ENCODE results near the gene TCEAL7.
A peak's percentile ranks its signal among the peaks of the same experiment; 100 is the strongest.

Gene TCEAL7

DNA sequence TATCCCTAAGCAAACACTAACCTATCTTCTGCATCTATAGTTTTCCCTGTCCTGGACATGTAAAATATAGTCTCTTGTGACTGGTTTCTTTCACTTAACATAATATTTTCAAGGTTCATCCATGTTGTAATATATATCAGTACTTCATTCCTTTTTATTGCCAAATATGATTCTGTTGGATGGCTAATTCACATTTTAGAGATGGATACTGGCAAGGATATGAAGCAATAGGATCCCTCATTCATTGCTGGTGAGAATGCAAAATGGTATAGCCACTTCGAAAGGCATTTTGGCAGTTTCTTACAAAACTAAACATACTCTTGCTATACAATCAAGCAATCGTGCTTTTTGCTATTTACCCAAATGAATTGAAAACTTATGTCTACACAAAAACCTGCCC is 33.0 kb downstream of the TCEAL7 start:
- no peak for DNase-seq (ENCODE audit: low read depth in 1 of 2, low spot score in 1 of 2)

DNA sequence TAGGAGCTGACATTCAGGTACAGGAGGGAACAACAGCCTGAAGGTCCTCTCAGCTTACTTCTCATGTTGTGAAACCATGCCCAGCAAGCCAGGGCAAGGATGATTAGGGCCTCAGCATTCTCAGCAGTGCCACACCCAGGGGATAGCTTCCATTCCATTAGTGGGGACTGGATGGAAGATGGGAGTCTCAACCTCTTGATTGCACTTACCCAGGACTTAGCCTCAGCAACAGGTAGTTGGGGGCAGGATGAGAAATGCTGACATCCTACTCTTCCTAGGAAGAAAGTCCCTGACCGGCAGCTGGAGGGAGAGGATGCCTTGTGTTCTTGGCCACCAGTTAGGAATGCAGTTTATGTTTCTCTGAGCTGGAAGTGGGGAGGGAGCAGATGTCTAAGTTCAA is 37.5 kb downstream of the TCEAL7 start:
- DNase-seq (ENCODE audit: low read depth in 1 of 2, low spot score in 1 of 2) = no peak

DNA sequence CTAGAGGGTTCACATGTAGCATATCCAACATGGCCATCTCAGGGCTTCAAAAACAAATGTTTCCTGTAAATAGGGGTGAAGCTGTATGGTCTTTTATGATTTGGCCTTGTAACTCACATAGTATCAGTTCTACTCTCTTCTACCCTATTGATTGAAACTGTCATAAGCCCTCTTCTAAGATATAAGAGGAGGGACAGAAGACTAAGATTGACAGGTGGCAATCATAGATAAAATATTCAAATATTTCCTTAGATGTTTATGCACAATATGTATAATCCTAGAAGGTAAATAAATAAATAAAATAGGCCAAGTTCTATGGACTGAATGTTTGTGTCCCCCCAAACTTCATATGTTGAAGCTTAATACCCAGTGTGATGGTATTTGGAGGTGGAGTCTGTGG is 39.4 kb downstream of the TCEAL7 start:
- DNase-seq (ENCODE audit: low read depth in 1 of 2, low spot score in 1 of 2) = no peak

DNA sequence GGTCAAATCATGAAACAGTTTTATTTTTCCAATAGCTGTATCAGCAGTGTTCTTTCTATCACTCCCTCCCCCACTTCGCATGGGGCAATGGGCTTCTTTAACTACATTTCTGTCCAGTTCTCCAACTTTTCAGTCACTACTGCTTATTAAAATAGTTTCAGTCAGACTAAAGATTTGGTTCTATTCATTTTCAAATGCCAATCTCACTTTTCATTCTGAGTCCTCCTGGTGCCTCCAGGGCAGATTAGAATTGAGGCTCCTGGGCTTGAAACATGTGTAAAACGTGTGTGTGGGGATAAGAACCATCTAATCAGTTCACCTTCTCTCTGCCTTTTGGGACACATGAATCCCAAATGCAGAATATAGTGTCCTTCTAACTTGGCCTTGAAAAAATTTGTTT is 42.8 kb downstream of the TCEAL7 start:
- no peak for DNase-seq (ENCODE audit: low read depth in 1 of 2, low spot score in 1 of 2)

DNA sequence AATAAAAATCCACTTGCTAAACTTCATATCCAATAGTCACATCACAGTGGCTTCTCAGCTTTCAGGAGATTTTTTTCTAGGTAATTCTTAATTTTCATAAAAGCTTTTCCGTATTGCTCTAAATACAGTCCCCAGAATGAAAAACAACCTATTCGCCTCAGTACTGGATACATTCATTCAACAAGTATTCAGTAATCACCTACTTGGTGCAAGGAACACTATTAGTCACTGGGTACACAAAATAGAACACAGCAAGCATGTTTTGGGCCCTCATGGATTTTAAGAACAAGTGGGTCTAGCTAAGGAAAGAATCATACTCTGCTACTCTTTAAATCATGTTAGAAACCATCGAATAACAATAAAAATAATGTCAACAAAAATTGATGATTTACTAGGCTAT is 43.5 kb downstream of the TCEAL7 start:
- DNase-seq (ENCODE audit: low read depth in 1 of 2, low spot score in 1 of 2) = no peak

DNA sequence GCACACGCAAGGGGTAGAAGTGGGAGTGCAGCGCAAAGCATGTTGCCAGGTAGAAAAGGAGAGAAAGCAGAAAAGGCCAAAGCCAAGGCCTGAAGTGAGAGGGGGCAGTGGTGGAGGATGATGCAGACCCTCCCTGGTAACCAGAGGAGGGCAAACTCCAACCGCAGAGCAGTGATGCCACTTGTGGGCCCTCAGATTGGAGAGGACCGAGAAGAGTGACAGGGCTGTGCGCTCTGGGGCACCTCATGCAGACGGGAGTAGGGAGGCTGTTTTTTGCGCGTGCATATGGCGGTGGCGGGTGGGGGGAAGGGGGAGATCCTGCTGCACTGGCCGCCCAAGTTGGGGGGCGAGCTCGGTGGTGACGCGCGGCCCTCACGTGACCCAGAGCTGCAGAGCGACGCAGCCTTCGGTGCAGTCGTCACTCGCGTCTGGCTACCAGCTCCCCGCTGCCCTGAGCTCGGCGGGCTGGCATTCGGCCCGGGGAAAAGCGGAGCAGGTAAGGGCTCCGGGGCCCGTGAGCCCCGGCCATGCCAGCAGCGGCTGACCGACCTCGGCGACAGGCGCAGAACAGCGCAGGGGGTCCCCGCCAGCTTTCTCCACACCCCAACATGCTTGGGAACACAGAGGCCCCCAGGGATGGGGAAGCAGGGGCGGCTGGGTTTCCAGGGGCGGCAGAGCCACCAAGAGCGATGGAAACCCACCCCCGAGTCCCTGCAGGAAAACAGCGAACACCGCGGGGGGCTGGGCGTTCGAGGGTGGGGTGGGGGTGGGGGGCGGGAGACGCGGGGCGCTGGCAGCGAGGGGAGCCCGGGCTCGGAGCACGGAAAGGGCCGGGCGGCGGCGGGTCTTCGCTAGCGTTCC is 46.3 kb downstream of the TCEAL7 start, which contains the start of gene BEX3:
BEX3 (plus strand) TSS at position 421 of the 861 bp plus-strand sequence. CDS start 984 bp downstream, outside the sequence.
- DNase-seq (ENCODE audit: low read depth in 1 of 2, low spot score in 1 of 2) = peak in 1 of 2 donors; percentile 12

DNA sequence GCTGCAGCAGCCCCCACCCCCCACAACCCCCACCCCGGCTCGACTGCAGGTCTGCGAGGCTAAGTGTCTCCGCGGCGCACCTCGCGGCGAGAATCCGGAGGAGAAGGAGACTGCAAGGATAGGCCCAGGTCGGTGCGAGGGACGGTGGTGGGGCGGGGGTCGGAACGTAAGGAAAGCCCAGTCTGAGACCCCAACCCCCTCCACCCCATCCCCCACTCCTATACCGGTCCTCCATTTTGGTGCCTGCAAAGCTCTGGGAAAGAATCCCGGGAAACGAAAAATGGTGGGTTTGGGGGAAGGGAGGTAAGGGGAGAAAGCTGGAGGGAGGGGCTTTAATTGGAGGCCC is 46.9 kb downstream of the TCEAL7 start:
- DNase-seq (ENCODE audit: low read depth in 1 of 2, low spot score in 1 of 2) = no peak

DNA sequence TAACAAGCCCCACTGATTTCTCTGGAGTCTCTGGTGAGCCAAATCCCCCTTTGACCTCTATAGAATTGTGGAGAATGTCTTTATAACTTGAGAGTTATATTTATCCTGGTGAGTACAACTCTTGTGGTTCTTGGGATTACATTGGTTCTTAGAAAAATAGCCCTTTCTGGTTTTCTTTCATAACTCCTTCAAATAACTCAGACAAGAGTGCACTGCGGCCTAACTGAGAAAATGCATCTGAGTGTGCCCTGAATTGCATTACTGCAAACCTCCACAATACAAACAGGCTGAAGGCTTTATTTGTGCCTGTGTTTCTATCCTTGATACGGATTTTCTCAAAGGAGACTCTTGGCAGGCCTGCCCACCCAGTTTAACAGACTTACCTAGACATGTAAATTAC is 49.0 kb downstream of the TCEAL7 start:
- DNase-seq (ENCODE audit: low read depth in 1 of 2, low spot score in 1 of 2) = no peak

Data from stimulated activated CD4-positive, alpha-beta T cell treated with anti-CD3 and anti-CD28 coated beads, Interleukin-15, amount 100 ng/mL, for 1 hour (primary cell).